GM12801 (cell line): ENCODE results near the gene PEMT.

Experiments
- TF ChIP-seq, protein P1 (sequence below): IDR thresholded peaks from one replicate; pipeline ENCODE4 v1.5.1; 2011; ENCODE audit warnings: control low read depth; ENCODE audit not compliant: insufficient read length; ENCODE audit errors: extremely low read depth

Gene PEMT

DNA sequence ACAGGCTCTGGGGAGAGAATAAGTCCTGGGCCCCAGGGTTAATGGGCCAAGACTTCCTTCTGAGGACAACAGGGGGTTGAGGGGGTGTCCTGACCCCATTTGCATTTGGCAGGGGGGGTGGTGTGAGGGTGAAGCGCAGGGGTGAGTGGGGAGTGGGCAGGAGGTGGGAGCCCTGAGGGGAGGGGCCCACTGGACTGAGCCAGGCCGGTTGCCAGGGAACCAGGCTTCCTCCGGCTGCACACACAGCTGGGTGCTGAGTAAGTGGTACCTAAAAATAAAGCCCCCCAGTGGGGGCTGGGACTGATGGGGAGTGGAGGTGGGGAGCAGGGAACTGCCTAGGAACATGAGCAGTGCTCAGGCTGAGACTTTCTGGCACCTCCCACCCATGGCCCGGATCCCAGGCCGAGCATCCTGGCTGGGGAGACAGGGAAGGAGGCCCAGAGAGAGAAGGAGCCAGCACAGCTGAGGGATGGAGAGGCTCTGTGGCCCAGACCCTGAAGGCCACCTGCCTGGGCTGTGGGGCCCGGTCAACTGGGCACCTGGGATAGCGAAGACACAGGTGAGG is 87.9 kb downstream of the PEMT start:
- TF ChIP-seq, protein P1, sequence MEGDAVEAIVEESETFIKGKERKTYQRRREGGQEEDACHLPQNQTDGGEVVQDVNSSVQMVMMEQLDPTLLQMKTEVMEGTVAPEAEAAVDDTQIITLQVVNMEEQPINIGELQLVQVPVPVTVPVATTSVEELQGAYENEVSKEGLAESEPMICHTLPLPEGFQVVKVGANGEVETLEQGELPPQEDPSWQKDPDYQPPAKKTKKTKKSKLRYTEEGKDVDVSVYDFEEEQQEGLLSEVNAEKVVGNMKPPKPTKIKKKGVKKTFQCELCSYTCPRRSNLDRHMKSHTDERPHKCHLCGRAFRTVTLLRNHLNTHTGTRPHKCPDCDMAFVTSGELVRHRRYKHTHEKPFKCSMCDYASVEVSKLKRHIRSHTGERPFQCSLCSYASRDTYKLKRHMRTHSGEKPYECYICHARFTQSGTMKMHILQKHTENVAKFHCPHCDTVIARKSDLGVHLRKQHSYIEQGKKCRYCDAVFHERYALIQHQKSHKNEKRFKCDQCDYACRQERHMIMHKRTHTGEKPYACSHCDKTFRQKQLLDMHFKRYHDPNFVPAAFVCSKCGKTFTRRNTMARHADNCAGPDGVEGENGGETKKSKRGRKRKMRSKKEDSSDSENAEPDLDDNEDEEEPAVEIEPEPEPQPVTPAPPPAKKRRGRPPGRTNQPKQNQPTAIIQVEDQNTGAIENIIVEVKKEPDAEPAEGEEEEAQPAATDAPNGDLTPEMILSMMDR = no peak

DNA sequence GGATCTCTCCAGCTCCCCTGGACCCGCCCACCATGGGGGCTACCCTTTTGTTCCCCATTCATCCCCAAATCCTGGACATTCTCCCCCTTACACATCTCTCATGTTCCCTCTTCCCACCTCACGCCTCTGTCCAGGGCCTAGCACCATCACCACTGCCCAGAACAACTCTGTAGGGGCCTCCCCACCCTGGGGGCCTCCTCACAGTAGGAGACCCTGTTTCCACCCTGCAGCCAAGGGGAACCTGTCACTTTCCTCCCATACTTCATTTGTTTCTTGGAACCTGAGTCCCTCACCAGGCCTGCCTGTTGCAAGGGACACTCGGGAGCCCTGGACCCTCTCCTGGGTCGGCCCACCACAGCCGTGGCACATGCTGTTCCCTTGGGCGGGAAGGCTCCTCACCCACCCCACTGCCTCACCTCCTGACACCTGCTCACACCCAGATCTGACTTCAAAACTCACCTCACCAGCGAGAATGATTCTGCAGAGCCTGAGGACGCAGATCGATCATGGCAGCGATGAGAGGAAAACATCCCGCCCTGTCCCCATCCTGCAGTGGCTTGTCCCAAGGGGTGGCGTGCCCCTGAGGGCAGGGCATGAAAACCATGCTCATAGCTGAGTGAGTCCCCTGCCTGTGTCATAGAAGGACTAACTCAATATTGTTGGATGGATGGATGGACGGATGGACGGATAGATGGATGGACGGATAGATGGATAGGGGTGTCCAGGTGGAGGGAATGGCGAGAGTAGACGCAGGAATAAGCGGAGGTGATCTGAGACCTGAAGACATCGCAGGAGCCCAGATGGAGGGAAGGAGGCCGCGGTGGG is 88.6 kb downstream of the PEMT start:
- TF ChIP-seq, protein P1 = no peak

DNA sequence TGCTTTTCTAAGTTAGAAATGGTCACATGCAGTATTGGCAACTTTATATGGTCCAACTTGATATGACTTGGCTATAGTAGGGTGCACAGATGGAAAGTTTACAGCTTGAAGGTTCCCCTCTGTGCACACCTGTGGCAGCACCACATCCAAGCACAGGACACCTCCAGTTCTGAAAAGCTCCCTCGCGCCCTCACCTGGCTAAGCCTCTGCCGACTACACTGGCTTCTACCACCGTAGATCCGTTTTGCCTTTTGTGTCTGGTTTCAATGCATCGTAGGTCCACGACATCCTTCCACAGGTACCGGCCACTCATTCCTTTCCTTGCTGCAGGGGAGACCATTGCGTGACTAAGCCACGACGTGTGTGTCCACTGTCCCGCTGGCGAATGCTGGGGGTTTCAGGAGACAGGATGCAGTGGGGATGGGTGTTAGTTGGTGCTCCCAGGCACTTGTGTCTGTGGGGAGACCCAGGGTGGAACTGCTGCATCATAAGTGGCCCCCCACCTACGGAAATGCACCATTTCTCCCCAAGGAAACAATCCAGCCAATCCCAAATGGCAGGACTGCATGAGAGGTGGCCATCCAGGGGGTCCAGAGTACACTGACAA is 90.4 kb downstream of the PEMT start:
- TF ChIP-seq, protein P1 = no peak

DNA sequence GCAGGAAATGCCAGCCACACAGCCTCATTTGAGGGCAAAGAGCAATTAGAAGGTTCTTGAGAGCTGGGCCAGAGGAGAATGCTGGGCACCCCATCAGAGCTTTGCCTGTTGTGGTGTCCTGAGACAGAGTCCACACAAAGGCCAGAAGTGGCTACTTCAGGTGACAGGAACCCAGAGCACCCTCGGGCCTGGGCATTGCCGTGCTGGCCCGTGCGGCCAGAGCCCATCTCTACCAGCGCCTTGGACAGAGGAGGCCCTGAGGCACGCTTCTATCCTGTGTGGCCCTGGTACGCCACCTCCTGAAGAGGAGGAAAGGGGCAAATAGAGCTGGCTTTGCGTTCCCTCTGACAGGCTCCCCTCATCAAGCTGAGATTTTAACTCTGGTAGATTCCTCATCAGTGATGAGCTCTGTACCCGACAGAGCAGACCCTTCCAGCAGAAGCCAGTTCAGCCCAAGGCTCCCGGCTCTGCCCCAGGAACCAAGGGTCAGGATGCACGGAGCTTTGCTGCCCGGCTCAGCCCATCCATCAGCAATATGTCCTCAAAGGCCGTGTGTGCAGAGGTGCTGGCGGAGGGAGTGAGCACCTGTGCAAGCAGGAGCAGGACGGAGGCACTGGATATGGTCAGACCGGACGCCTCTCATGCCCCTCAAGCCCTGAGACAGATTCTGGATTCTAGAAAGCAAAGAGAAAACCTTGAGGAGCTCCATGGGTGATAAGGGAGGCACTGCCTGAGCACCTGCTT is 91.9 kb downstream of the PEMT start:
- TF ChIP-seq, protein P1 = no peak

DNA sequence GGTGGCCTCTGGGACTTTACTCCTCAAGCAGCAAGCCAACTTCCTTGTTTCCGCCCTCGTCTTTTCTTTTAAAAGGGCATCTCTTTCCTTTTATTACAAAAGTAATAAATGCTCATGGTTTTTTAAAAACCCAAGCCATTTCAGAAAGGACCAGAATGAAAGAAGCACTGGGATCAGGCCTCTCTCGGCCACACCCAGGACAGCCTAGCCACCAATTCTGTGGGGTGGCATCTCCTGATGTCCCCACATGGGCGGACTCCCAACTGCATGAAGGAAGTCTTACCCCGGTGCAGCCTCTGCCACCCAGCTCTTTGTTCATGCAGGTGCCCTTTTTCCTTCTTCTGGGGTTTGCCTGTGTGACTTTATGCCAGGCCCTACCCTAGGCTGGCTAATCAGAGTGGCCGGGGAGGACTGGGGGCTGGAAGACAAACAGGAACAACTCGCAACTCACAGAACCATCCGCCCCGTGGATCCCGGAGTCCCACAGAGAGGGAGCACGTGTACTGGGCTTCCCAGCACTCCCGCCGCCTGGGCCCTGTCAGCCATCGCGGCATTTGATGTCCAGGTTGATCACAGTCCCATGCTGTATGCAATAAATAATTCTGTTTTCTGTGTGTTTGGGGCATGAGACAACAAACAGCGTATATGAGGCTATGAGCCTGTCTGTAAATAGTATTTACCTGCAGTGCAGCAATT is 92.8 kb downstream of the PEMT start:
- TF ChIP-seq, protein P1 = no peak

DNA sequence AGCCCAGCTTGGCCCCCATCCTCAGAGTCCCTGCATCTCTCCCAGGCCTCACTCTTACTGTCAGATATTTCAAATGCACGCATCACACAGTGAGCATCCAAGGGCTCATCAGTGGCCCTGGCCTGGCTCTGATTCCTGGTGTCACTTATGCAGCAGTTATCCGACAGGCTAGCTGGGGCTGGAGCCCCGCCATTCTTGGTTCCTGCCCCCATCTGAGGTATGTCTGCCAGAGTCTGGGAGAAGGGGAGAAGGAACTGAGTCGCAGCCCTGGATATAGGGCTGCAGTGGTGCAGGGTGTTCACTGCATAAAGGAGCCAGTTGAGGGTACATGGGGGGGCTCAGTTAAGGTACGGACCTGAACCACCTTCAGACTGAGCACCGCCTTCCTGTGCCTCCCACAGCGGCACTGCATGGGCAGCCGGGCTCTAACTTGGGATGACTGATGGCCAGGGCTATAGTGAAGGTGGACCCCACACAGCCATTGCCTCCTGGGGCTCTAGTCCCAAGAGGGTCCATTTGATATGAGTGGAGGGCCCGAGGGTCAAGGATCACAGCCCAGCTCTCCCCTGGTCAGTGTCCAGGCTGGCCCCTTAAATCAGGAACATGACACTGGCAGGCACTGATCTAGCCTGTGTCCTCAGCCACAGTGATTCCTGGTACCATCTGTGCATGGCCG is 93.5 kb downstream of the PEMT start:
- TF ChIP-seq, protein P1 = no peak
